Transverse colon (tissue), 4 donors: Measurements from ENCODE around the gene TENT4B. TPM values are rescaled to one million over a fixed set of nuclear protein-coding genes. Genes with fewer than 3 reads are reported as not detected.
"Not testable (repeated sequence)": the region's sequence is repeated elsewhere in the genome, so short reads cannot be mapped to it uniquely, and the experiment has no call there.

Experiments used
- DNase-seq: peaks from one replicate; pipeline ENCODE4 v3.0.0-alpha.2; 2019
- H3K27ac ChIP-seq, 4 donors: fragments of 200-600 bp; sonication (generic); 2 replicates each; pipeline ENCODE4 v1.5.1; 2016 to 2018; ENCODE audit warnings: inconsistent platforms in 4 of 4
- H3K27me3 ChIP-seq: fragments of 200-600 bp; sonication (generic); 2 replicates; pipeline ENCODE4 v1.5.1; 2017; ENCODE audit warnings: inconsistent platforms
- H3K36me3 ChIP-seq, 4 donors: fragments of 200-600 bp; sonication (generic); 2 replicates each; pipeline ENCODE4 v1.5.1; 2017 to 2019; ENCODE audit warnings: inconsistent platforms in 4 of 4
- H3K4me1 ChIP-seq, 4 donors: fragments of 200-600 bp; sonication (generic); 2 replicates each; pipeline ENCODE4 v1.5.1; 2017 to 2020; ENCODE audit warnings: inconsistent platforms in 4 of 4
- H3K4me3 ChIP-seq, 4 donors: fragments of 200-600 bp; sonication (generic); 1 replicate in 1 of 4; 2 replicates in 3 of 4; pipeline versions ENCODE4 v1.5.1 to v1.6.1; 2017 to 2019; ENCODE audit warnings: inconsistent platforms in 4 of 4
- H3K9me3 ChIP-seq, 2 donors: fragments of 200-600 bp; sonication (generic); 2 replicates each; pipeline ENCODE4 v1.5.1; 2017 to 2019; ENCODE audit warnings: inconsistent platforms in 2 of 2
- CTCF ChIP-seq, 5 experiments: fragments of 200-600 bp in 3 of 5; fragments of 450-650 bp in 2 of 5; sonication (generic) in 3 of 5; IDR thresholded peaks; 1 replicate in 2 of 5; 2 replicates in 3 of 5; pipeline ENCODE4 v1.5.1; 2016 to 2017; ENCODE audit warnings: antibody characterized with exemption in 5 of 5, inconsistent platforms in 3 of 5, mild to moderate bottlenecking in 2 of 5, moderate library complexity in 1 of 5
- EP300 ChIP-seq: sonication (generic); formaldehyde crosslinking; IDR thresholded peaks from one replicate; pipeline ENCODE4 v1.6.1; 2017; ENCODE audit warnings: antibody characterized with exemption, low read depth
- POLR2A ChIP-seq: fragments of 450-650 bp; IDR thresholded peaks from one replicate; pipeline ENCODE4 v1.6.1; 2016; ENCODE audit warnings: antibody characterized with exemption, mild to moderate bottlenecking, moderate library complexity
- POLR2AphosphoS5 ChIP-seq, 3 donors: sonication (generic); formaldehyde crosslinking; IDR thresholded peaks; one replicate each; pipeline ENCODE4 v1.6.1; 2016; ENCODE audit warnings: antibody characterized with exemption in 3 of 3
- WGBS, 2 donors: methylation state at CpG; one replicate each; pipeline ENCODE4 v1.1.5; 2018; ENCODE audit warnings: low coverage in 1 of 2; 5-methylcytosine and 5-hydroxymethylcytosine counted together
- in situ Hi-C, 4 donors: fragments of 200-750 bp; cut with MboI; loops; one replicate each; pipeline versions ENCODE4 v1.15.0 to v1.15.1; 2017; ENCODE audit warnings: low sequenced_read_pairs in 3 of 4, low pct_ligation_motif_present in 1 of 4, low pct_unique_long_range_greater_than_20kb in 1 of 4
- intact Hi-C: fragments of 100-400 bp; cut with DNase I; formaldehyde crosslinking; loops from one replicate; pipeline ENCODE4 v1.15.1; 2023; ENCODE audit warnings: low total_unique reads
- total RNA-seq, 4 donors: library from RNA; depleted of rRNA; stranded (reverse); fragments of >200 nt; gene quantifications; one replicate each; pipeline ENCODE4 v1.1.0, GENCODE V29; 2016

Gene TENT4B
- total RNA-seq, 4 donors from 2014 or later = 8.2 to 18.0 (median 13.0) TPM

- H3K4me3 ChIP-seq = no peak overlapping the region
- in situ Hi-C loops = no loop called here
- peak overlapping the region in 3 of 4 donors; percentile 36 to 69 (median 48) for H3K27ac ChIP-seq
- TF ChIP-seq EP300 (no peak), POLR2A (no peak), POLR2AphosphoS5 (IDR thresholded peaks at IDR 0.05) (no peak), CTCF (IDR thresholded peaks at IDR 0.05) (no peak)
- peaks cover 15 to 81% (median 34%) of the 10 kb centered on the region in 4 donors for H3K4me1 ChIP-seq
- no peaks in the 10 kb centered on the region for H3K9me3 ChIP-seq
- H3K27me3 ChIP-seq = no peaks in the 10 kb centered on the region
- no peak for DNase-seq
- WGBS, 2 donors = 74 to 75% methylated on average over 4 to 9 of the region's 9 CpGs
- intact Hi-C loops = no loop called here
- no peaks in the 10 kb centered on the region for H3K36me3 ChIP-seq
Measured at GRCh38 chr16:50166511-50167500, 13.7 kb downstream of the TENT4B start.

- Histone ChIP-seq H3K36me3 (no peaks in the 10 kb centered on the region), H3K27me3 (no peaks in the 10 kb centered on the region), H3K27ac (peak overlapping the region in 2 of 4 donors; percentile 8 to 27), H3K4me1 (peaks cover 17 to 76% (median 34%) of the 10 kb centered on the region in 4 donors), H3K4me3 (no peak overlapping the region), H3K9me3 (no peaks in the 10 kb centered on the region)
- 82 to 100% methylated on average over 2 to 7 of the region's 7 CpGs for WGBS, 2 donors
- intact Hi-C loops (no loop called here), in situ Hi-C loops (no loop called here)
- DNase-seq = no peak
- no peak for TF ChIP-seq EP300
- TF ChIP-seq POLR2A = no peak
- TF ChIP-seq POLR2AphosphoS5 (IDR thresholded peaks at IDR 0.05) = no peak
- TF ChIP-seq CTCF (IDR thresholded peaks at IDR 0.05) = no peak
Measured at GRCh38 chr16:50167556-50167955, 14.4 kb downstream of the TENT4B start.

GRCh38 chr16:50169555-50170096 lies 16.5 kb downstream of the TENT4B start:
- DNase-seq = no peak
- no peaks in the 10 kb centered on the region for H3K36me3 ChIP-seq
- intact Hi-C loops = no loop called here

GRCh38 chr16:50171773-50172172 lies 18.7 kb downstream of the TENT4B start:
- not testable (repeated sequence) for H3K27ac ChIP-seq
- WGBS, 2 donors = 92% methylated on average over 4 of the region's 4 CpGs; no CpG with 5 or more reads in 1 of the 2 donors
- H3K4me1 ChIP-seq = peaks cover 13 to 52% (median 27%) of the 10 kb centered on the region in 4 donors

More at GRCh38 chr16:50169555-50170096, 16.5 kb downstream of the TENT4B start:
- TF ChIP-seq POLR2A (no peak), CTCF (IDR thresholded peaks at IDR 0.05) (no peak), POLR2AphosphoS5 (IDR thresholded peaks at IDR 0.05) (no peak), EP300 (no peak)
- Histone ChIP-seq H3K4me1 (peaks cover 22 to 74% (median 37%) of the 10 kb centered on the region in 4 donors), H3K9me3 (no peaks in the 10 kb centered on the region), H3K4me3 (no peak overlapping the region), H3K27ac (peak overlapping the region in 2 of 4 donors; percentile 8 to 18), H3K27me3 (no peaks in the 10 kb centered on the region)
- in situ Hi-C loops = no loop called here
- 32 to 56% methylated on average over 2 of the region's 2 CpGs for WGBS, 2 donors

More at GRCh38 chr16:50171773-50172172, 18.7 kb downstream of the TENT4B start:
- intact Hi-C loops, in situ Hi-C loops, H3K36me3 ChIP-seq, H3K4me3 ChIP-seq, H3K9me3 ChIP-seq, DNase-seq, H3K27me3 ChIP-seq: not testable (repeated sequence)
